Stimulated activated CD8-positive, alpha-beta memory T cell treated with anti-CD3 and anti-CD28 coated beads, Interleukin-12 subunit alpha, Interleukin-12 subunit beta, amount 100 ng/mL, for 1 hour (primary cell): Measurements from ENCODE around the gene TSACC.

Experiments used
- DNase-seq: peaks from one replicate; pipeline ENCODE4 v3.0.0-alpha.2; 2020; ENCODE audit warnings: low read depth

The TSACC gene

DNA sequence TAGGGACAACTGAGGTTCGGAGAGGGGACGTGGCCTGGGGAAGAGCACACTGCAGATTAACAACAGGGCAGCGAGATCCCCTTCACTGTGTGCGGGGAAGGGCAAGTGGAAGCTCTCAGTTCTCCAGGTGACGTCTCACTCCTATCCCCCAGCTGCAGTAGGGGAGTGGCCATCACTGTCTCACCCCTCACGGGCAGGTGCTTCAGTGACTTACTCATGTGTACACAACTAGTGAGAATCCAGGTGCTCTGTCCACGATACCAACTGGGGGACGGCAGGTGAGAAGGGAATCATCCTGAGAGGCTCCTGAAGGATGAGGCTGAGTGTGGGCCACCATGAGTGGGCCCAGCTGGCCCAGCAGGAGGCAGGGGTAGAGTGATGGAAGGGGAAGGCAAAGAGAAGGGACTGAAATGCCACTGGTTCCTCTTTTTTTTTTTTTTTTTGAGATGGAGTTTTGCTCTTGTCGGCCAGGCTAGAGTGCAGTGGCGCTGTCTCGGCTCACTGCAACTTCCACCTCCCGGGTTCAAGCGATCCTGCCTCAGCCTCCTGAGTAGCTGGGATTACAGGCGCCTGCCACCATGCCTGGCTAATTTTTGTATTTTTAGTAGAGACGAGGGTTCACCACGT is 56.6 kb downstream of the TSACC start:
- DNase-seq: no peak
